ENCODE results near the gene EFCAB14.
"Not testable (repeated sequence)": the region's sequence is repeated elsewhere in the genome, so short reads cannot be mapped to it uniquely, and the experiment has no call there.

Gene EFCAB14

DNA sequence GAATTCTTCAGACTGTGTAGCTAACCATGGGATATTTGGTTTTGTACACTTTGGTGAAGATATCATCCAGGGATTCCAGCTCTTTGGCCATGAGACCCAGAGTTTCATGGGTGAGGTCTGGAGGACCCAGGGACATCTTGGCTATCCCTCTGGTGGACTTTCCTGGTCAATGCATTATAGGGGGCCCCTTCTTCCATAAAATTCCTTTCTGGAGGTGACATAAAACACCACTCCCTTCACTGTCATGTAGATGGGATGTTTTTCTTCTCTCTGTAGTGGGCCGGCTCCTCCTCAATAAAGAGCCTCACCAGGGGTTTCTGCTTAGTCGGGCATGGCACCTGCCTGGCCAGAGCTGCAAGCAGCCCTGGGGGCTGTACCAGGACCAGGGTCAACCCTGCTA lies 52.9 kb downstream of the EFCAB14 start:
- 43% methylated on average over 2 of the region's 2 CpGs for WGBS
- peaks cover 27% of the 10 kb centered on the region for H3K36me3 ChIP-seq (ENCODE audit: insufficient read depth, low read length)
- no peak overlapping the region; the same call in 1 of the 2 replicates for H3K4me3 ChIP-seq (ENCODE audit: low read length)
- 0 out of 2 replicates have a peak, but pooled peaks cover 7% of the 10 kb centered on the region for H3K4me1 ChIP-seq (ENCODE audit: insufficient read depth, low read length)
- no peak overlapping the region; the same call in 1 of the 2 replicates for H3K27ac ChIP-seq (ENCODE audit: low read depth, low read length)
- H3K9me3 ChIP-seq (ENCODE audit: insufficient read depth, low read depth, low read length), result no peaks in the 10 kb centered on the region
- H3K9ac ChIP-seq (ENCODE audit: low read depth, low read length), result no peak overlapping the region
- H3K27me3 ChIP-seq (ENCODE audit: insufficient read depth, low read length), result no peaks in the 10 kb centered on the region

DNA sequence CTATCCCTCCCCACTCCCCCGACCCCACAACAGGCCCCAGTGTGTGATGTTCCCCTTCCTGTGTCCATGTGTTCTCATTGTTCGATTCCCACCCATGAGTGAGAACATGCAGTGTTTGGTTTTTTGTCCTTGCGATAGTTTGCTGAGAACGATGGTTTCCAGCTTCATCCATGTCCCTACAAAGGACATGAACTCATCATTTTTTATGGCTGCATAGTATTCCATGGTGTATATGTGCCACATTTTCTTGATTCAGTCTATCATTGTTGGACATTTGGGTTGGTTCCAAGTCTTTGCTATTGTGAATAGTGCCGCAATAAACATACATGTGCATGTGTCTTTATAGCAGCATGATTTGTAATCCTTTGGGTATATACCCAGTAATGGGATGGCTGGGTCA lies 56.0 kb downstream of the EFCAB14 start:
- H3K4me1 ChIP-seq (ENCODE audit: insufficient read depth, low read length); H3K4me3 ChIP-seq (ENCODE audit: low read length); H3K27me3 ChIP-seq (ENCODE audit: insufficient read depth, low read length); H3K9me3 ChIP-seq (ENCODE audit: insufficient read depth, low read depth, low read length); H3K27ac ChIP-seq (ENCODE audit: low read depth, low read length); H3K9ac ChIP-seq (ENCODE audit: low read depth, low read length): not testable (repeated sequence)
- H3K36me3 ChIP-seq (ENCODE audit: insufficient read depth, low read length), result peaks cover 49% of the 10 kb centered on the region
- 86% methylated on average over 1 of the region's 5 CpGs for WGBS

DNA sequence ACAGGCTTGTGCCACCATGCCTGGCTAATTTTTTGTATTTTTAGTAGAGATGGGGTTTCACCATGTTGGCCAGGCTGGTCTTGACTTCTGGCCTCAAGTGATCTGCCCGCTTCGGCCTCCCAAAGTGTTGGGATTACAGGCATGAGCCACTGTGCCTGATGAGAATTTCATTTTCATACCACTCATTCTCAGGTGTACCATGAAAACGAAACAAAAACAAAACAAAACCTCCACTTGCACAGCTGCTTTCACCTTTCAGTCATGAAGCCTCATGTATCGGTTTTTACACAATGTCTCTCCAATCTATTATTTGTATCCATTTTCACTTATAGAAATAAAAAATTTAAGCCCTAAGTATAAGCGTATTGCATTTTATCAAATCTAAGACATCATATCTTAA lies 58.8 kb downstream of the EFCAB14 start:
- H3K4me1 ChIP-seq (ENCODE audit: insufficient read depth, low read length); H3K9me3 ChIP-seq (ENCODE audit: insufficient read depth, low read depth, low read length); H3K4me3 ChIP-seq (ENCODE audit: low read length); H3K9ac ChIP-seq (ENCODE audit: low read depth, low read length); H3K27me3 ChIP-seq (ENCODE audit: insufficient read depth, low read length); H3K27ac ChIP-seq (ENCODE audit: low read depth, low read length): not testable (repeated sequence)
- peaks cover 70% of the 10 kb centered on the region for H3K36me3 ChIP-seq (ENCODE audit: insufficient read depth, low read length)
- 97% methylated on average over 5 of the region's 5 CpGs for WGBS

DNA sequence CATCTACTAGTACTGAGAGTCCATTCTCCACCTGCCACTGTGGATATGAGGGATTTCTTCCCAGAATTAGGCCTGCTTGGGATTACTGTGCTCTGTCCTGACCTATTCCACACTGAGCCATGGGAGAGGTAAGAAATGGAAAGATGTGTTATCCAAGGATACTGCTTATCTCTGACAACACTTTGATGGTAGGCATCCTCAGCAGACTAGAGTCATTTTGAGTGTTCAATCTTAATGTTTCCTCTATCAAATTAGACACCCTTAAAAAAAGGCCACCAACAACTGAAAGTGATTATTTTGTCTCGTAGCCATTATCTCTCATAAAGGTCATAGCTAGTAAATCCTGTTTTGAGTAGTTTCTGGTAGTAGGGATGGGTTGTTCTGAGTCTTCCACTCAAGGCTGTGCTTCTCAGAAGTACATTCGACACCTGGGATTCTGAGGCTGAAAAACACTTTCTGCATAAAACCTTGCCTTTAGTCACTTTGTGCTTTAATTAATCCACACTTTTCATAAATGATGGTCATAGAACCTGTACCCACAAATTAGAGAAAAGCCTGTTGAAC lies 59.5 kb downstream of the EFCAB14 start:
- Histone ChIP-seq H3K27ac (ENCODE audit: low read depth, low read length) (no peak overlapping the region), H3K36me3 (ENCODE audit: insufficient read depth, low read length) (peaks cover 69% of the 10 kb centered on the region), H3K9me3 (ENCODE audit: insufficient read depth, low read depth, low read length) (no peaks in the 10 kb centered on the region), H3K27me3 (ENCODE audit: insufficient read depth, low read length) (no peaks in the 10 kb centered on the region), H3K4me3 (ENCODE audit: low read length) (no peak overlapping the region), H3K4me1 (ENCODE audit: insufficient read depth, low read length) (no peaks in the 10 kb centered on the region), H3K9ac (ENCODE audit: low read depth, low read length) (no peak overlapping the region)
- WGBS, result 94% methylated on average over 2 of the region's 2 CpGs

DNA sequence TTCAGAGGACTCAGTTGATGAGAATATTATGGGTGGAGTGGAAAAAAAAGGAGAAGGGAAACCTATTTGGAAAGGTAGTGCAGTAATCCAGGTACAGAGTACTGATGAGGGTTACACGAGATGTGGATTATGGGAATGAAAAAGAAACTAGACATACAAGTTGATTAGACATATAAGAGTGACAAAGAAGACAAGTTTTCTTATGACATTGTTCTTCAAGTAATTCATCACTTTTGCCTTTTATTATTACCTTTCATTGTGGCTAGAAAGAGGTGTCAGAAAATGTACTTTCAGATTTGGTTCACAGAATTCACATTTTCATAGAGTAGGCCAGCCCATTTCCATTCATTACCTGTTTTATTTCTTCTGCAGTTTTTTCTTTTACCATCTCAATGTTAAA lies 61.1 kb downstream of the EFCAB14 start:
- no peak overlapping the region for H3K4me3 ChIP-seq (ENCODE audit: low read length)
- 94% methylated on average over 1 of the region's 1 CpG for WGBS
- H3K27me3 ChIP-seq (ENCODE audit: insufficient read depth, low read length), result no peaks in the 10 kb centered on the region
- peaks cover 73% of the 10 kb centered on the region for H3K36me3 ChIP-seq (ENCODE audit: insufficient read depth, low read length)
- no peaks in the 10 kb centered on the region for H3K9me3 ChIP-seq (ENCODE audit: insufficient read depth, low read depth, low read length)
- H3K4me1 ChIP-seq (ENCODE audit: insufficient read depth, low read length), result no peaks in the 10 kb centered on the region
- H3K27ac ChIP-seq (ENCODE audit: low read depth, low read length), result no peak overlapping the region
- no peak overlapping the region for H3K9ac ChIP-seq (ENCODE audit: low read depth, low read length)

DNA sequence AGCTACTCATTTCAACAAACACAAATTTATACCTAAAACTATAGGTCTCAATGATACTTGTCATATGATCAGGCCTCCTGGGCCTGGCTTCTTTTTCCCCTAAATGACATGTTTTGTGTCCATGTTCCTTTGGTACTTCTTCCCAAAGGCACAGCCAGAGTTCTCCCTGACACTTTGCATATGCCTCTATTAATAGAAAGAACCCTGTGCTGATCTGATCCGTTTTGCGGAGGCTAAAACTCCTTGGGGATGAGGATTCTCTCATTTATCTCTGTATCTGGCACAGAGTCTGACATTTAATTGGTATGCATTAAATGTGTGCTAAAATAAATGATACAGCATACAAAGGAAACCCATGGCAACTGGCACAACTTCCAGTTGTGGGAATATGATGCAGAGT lies 62.3 kb downstream of the EFCAB14 start:
- Histone ChIP-seq H3K4me3 (ENCODE audit: low read length) (no peak overlapping the region), H3K9me3 (ENCODE audit: insufficient read depth, low read depth, low read length) (no peaks in the 10 kb centered on the region), H3K36me3 (ENCODE audit: insufficient read depth, low read length) (peaks cover 84% of the 10 kb centered on the region), H3K27ac (ENCODE audit: low read depth, low read length) (no peak overlapping the region), H3K4me1 (ENCODE audit: insufficient read depth, low read length) (no peaks in the 10 kb centered on the region), H3K27me3 (ENCODE audit: insufficient read depth, low read length) (no peaks in the 10 kb centered on the region), H3K9ac (ENCODE audit: low read depth, low read length) (no peak overlapping the region)
- WGBS, result 97% methylated on average over 2 of the region's 2 CpGs

DNA sequence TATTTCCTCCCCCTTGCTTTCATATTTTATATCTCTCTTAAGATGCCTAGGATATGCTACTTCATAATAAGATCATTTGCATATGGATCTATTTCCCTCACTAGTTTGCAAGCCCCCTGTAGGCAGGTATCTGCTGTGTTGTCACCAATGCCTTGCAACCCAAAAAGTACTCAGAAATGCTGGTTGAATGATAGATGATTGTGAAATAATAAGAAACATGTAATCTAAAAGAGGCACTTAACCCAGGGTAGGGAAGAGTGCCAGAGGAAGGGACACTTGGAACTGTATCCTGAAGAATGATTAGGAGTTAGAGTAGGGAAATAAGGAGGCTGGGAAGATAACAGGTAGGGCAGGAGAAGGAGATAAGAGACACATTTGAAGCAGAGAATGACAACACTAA lies 63.1 kb downstream of the EFCAB14 start:
- no peaks in the 10 kb centered on the region for H3K27me3 ChIP-seq (ENCODE audit: insufficient read depth, low read length)
- H3K27ac ChIP-seq (ENCODE audit: low read depth, low read length), result no peak overlapping the region
- H3K4me1 ChIP-seq (ENCODE audit: insufficient read depth, low read length), result no peaks in the 10 kb centered on the region
- no peak overlapping the region for H3K4me3 ChIP-seq (ENCODE audit: low read length)
- peaks cover 80% of the 10 kb centered on the region for H3K36me3 ChIP-seq (ENCODE audit: insufficient read depth, low read length)
- H3K9ac ChIP-seq (ENCODE audit: low read depth, low read length), result no peak overlapping the region
- H3K9me3 ChIP-seq (ENCODE audit: insufficient read depth, low read depth, low read length), result no peaks in the 10 kb centered on the region

DNA sequence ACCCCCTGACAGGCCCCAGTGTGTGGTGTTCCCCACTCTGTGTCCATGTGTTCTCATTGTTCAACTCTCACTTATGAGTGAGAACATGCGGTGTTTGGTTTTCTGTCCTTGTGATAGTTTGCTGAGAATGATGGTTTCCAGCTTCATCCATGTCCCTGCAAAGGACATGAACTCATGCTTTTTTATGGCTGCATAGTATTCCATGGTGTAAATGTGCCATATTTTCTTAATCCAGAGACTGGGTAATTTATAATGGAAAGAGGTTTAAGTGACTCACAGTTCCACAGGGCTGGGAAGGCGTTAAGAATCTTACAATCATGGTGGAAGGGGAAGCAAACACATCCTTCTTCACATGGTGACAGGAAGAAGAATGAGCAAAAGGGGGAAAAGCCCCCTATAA lies 64.2 kb downstream of the EFCAB14 start:
- not testable (repeated sequence) for H3K27me3 ChIP-seq (ENCODE audit: insufficient read depth, low read length); H3K4me3 ChIP-seq (ENCODE audit: low read length); H3K4me1 ChIP-seq (ENCODE audit: insufficient read depth, low read length); H3K27ac ChIP-seq (ENCODE audit: low read depth, low read length); H3K9ac ChIP-seq (ENCODE audit: low read depth, low read length)
- Histone ChIP-seq H3K9me3 (ENCODE audit: insufficient read depth, low read depth, low read length) (peaks cover 11% of the 10 kb centered on the region; the same call in 1 of the 2 replicates), H3K36me3 (ENCODE audit: insufficient read depth, low read length) (peaks cover 84% of the 10 kb centered on the region)
- 83% methylated on average over 2 of the region's 2 CpGs for WGBS

DNA sequence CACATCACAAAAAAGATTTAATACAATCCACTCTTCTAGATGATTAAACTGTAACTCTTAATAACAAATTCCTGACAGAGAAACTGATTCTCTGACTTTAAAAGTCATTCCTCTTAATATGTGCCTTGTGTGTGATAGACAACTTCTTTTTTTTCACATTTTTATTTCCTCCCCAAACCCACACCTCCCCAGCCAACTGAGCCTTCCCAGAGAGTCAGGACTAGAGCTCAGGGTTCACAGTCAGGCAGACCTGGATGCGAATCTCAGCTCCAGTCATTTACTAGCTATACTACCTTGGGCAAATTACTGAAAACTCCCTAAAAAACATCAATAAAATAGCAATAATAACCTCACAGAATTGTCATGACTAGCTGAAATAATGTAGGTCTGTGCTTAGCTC lies 64.9 kb downstream of the EFCAB14 start:
- H3K27me3 ChIP-seq (ENCODE audit: insufficient read depth, low read length), result no peaks in the 10 kb centered on the region
- no peaks in the 10 kb centered on the region for H3K4me1 ChIP-seq (ENCODE audit: insufficient read depth, low read length)
- H3K4me3 ChIP-seq (ENCODE audit: low read length), result no peak overlapping the region
- H3K9ac ChIP-seq (ENCODE audit: low read depth, low read length), result no peak overlapping the region
- no peak overlapping the region for H3K27ac ChIP-seq (ENCODE audit: low read depth, low read length)
- peaks cover 13% of the 10 kb centered on the region; the same call in 1 of the 2 replicates for H3K9me3 ChIP-seq (ENCODE audit: insufficient read depth, low read depth, low read length)
- WGBS, result 94% methylated on average over 1 of the region's 1 CpG
- peaks cover 84% of the 10 kb centered on the region for H3K36me3 ChIP-seq (ENCODE audit: insufficient read depth, low read length)

DNA sequence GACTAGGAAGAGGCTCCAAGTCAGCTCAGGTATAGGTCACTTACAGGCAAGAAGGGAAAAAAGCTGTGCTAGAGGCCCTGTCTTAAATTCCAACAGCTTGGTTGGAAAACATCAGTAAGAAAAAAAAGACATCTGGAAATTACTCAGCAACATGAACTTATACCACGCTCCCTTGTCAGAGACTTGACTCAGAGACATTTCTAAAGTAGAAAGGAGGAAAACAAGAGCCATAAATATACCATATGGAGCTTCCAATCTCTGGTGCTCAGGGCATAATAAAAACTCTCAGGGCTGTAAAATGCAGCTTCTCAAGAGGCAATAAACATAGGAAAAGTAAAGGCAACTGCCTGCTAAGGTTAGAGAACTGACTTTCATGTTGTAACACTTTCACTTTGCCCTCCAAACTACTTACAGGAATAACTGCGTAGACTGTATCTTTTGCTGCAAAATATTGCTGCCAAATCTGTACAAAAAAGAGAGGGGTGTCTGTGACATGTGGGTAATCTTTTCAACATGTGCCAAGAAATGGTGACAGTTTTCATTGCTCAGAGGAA lies 65.4 kb downstream of the EFCAB14 start:
- no peak overlapping the region for H3K27ac ChIP-seq (ENCODE audit: low read depth, low read length)

DNA sequence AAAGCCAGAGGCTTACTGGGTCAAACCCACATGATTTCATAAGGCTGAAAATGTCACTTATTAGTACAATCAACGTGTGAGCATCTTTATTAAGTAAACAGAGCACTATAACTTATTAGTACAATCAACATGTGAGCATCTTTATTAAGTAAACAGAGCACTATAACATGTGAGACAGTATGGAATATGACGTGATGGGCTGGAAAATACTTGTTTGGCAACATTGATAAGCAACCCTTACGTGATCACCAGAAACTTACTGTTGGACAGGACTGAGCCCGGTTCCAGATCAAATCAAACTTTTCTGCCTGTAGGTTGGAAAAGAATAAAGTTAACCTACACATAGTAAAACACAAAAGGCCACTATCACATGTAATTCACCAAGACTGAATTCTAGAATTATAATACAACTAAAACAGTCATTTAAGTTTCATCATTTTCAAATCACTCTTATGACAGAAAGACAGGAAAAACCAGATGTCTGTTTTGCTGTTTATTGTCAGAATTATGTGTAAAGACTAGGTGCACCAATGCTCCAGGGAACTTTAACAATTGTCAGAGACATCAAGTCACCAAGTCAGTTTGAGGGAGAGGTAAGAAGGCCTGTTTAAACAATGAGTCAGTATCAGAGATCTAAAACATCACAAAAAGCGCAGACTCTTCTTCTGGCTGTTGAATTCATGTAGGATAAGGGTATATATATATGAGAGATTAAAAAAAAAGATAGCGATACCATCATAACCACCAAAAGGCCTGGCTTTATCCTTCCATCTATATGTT lies 66.4 kb downstream of the EFCAB14 start:
- Histone ChIP-seq H3K9me3 (ENCODE audit: insufficient read depth, low read depth, low read length) (peaks cover 13% of the 10 kb centered on the region; the same call in 1 of the 2 replicates), H3K36me3 (ENCODE audit: insufficient read depth, low read length) (peaks cover 79% of the 10 kb centered on the region), H3K9ac (ENCODE audit: low read depth, low read length) (no peak overlapping the region), H3K27ac (ENCODE audit: low read depth, low read length) (no peak overlapping the region), H3K4me1 (ENCODE audit: insufficient read depth, low read length) (no peaks in the 10 kb centered on the region), H3K4me3 (ENCODE audit: low read length) (no peak overlapping the region), H3K27me3 (ENCODE audit: insufficient read depth, low read length) (no peaks in the 10 kb centered on the region)
- 98% methylated on average over 4 of the region's 6 CpGs for WGBS

More for the DNA sequence above, 65.4 kb downstream of the EFCAB14 start:
- Histone ChIP-seq H3K9me3 (ENCODE audit: insufficient read depth, low read depth, low read length) (peaks cover 13% of the 10 kb centered on the region; the same call in 1 of the 2 replicates), H3K4me3 (ENCODE audit: low read length) (no peak overlapping the region), H3K9ac (ENCODE audit: low read depth, low read length) (no peak overlapping the region), H3K4me1 (ENCODE audit: insufficient read depth, low read length) (no peaks in the 10 kb centered on the region), H3K27me3 (ENCODE audit: insufficient read depth, low read length) (no peaks in the 10 kb centered on the region), H3K36me3 (ENCODE audit: insufficient read depth, low read length) (peaks cover 82% of the 10 kb centered on the region)
- WGBS, result 94% methylated on average over 2 of the region's 2 CpGs
